ENCODE results near the gene FHAD1.

The FHAD1 gene

DNA sequence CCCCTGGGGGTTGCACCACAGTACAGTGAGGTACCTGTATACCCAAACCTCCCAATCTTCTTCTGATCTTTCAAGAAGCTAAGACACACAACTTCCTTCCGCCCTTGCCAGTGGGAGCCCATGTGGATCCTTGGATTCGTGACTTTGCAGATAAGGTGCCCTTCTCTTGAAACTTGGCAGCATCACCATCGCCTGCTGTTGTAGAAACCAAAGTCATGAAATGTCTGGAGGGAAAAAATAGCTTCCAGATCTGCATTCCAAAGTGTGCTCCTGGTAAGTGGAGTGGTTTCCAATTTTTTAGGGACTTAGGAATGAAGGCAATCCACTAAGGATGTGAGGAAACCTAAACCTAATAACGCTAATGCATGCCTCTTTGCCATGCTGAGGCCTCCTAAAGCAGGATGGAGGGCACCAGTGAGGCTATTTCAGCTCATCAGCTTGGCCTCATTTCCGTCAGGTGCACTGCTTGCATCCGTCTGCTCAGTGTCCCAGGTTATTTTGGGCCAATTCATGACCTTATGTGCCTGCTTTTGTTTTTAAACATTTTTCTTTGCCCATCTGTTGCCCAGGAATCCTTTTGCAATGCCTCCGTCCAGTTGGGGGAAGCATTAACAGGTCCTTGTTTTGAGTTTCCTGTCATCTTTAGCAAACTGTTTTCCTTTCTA, 154.5 kb downstream of the FHAD1 start:
- no peak overlapping the region for H3K4me3 ChIP-seq (ENCODE audit: low read depth, low read length, poor library complexity, severe bottlenecking)
- H3K36me3 ChIP-seq (ENCODE audit: insufficient read depth, low read length) = no peaks in the 10 kb centered on the region; the same call in 1 of the 2 replicates
- H3K9ac ChIP-seq (ENCODE audit: low read length) = no peak overlapping the region
- H3K4me2 ChIP-seq (ENCODE audit: low read length) = no peak overlapping the region
- no peaks in the 10 kb centered on the region for H3F3A ChIP-seq (ENCODE audit: insufficient read depth, low read length)
- no peak for TF ChIP-seq EZH2 (IDR thresholded peaks at IDR 0.05; ENCODE audit: borderline replicate concordance, low read length)
- TF ChIP-seq, protein P1, sequence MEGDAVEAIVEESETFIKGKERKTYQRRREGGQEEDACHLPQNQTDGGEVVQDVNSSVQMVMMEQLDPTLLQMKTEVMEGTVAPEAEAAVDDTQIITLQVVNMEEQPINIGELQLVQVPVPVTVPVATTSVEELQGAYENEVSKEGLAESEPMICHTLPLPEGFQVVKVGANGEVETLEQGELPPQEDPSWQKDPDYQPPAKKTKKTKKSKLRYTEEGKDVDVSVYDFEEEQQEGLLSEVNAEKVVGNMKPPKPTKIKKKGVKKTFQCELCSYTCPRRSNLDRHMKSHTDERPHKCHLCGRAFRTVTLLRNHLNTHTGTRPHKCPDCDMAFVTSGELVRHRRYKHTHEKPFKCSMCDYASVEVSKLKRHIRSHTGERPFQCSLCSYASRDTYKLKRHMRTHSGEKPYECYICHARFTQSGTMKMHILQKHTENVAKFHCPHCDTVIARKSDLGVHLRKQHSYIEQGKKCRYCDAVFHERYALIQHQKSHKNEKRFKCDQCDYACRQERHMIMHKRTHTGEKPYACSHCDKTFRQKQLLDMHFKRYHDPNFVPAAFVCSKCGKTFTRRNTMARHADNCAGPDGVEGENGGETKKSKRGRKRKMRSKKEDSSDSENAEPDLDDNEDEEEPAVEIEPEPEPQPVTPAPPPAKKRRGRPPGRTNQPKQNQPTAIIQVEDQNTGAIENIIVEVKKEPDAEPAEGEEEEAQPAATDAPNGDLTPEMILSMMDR (IDR thresholded peaks at IDR 0.05; ENCODE audit: low read length) = no peak
- H3K27me3 ChIP-seq (ENCODE audit: insufficient read depth, low read length) = peaks cover 4% of the 10 kb centered on the region
- no peaks in the 10 kb centered on the region for H4K20me1 ChIP-seq (ENCODE audit: insufficient read depth, low read length)
- no peaks in the 10 kb centered on the region for H3K9me2 ChIP-seq (ENCODE audit: low read depth, low read length)
- peaks cover 5% of the 10 kb centered on the region for H3K4me1 ChIP-seq (ENCODE audit: insufficient read depth, low read length, severe bottlenecking)
- H2AFZ ChIP-seq (ENCODE audit: low read length) = no peak overlapping the region
- no peaks in the 10 kb centered on the region for H3K79me2 ChIP-seq (ENCODE audit: insufficient read depth, low read length)
- no peak overlapping the region for H3K27ac ChIP-seq (ENCODE audit: low read depth, low read length, poor library complexity, severe bottlenecking)
- H3K9me3 ChIP-seq (ENCODE audit: low read length) = 0 out of 2 replicates have a peak, but pooled peaks cover 2% of the 10 kb centered on the region

DNA sequence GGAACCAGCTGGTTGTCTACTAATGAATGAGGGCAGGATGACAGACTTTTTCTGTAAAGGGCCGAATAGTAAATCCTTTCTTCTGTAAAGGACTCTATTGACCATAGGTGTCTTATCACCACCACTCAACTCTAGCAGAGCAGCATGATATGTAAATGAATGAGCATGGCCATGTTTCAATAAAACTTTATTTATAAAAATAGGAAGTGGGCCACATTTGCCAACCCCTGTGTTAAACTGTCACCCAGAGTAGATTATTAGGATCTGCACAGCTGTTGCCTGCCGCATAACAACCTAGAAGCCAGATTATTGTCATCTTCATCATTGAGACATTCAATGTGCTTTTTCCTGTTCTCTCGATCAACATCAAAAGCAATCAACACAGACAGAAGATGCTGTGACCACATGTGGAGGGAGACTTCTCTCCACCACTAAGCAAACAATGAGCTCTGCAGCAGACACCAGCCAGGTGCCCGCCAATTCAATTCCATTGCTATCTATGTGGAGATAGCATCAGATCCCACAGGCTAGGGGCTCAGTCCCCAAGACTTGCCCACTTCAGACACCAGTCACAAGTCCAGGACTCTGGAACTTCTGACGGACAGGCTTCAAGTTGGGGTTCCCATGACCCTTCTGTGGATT, 155.9 kb downstream of the FHAD1 start:
- Histone ChIP-seq H3K9me2 (ENCODE audit: low read depth, low read length) (no peaks in the 10 kb centered on the region), H3K27me3 (ENCODE audit: insufficient read depth, low read length) (peaks cover 4% of the 10 kb centered on the region), H3K36me3 (ENCODE audit: insufficient read depth, low read length) (no peaks in the 10 kb centered on the region; the same call in 1 of the 2 replicates), H3K9me3 (ENCODE audit: low read length) (0 out of 2 replicates have a peak, but pooled peaks cover 2% of the 10 kb centered on the region), H3F3A (ENCODE audit: insufficient read depth, low read length) (no peaks in the 10 kb centered on the region), H3K4me2 (ENCODE audit: low read length) (no peak overlapping the region), H3K4me1 (ENCODE audit: insufficient read depth, low read length, severe bottlenecking) (peaks cover 5% of the 10 kb centered on the region), H3K9ac (ENCODE audit: low read length) (no peak overlapping the region), H3K79me2 (ENCODE audit: insufficient read depth, low read length) (no peaks in the 10 kb centered on the region), H2AFZ (ENCODE audit: low read length) (no peak overlapping the region), H4K20me1 (ENCODE audit: insufficient read depth, low read length) (no peaks in the 10 kb centered on the region), H3K4me3 (ENCODE audit: low read depth, low read length, poor library complexity, severe bottlenecking) (no peak overlapping the region), H3K27ac (ENCODE audit: low read depth, low read length, poor library complexity, severe bottlenecking) (no peak overlapping the region)
- no peak for TF ChIP-seq EZH2 (IDR thresholded peaks at IDR 0.05; ENCODE audit: borderline replicate concordance, low read length)
- TF ChIP-seq, protein P1 (IDR thresholded peaks at IDR 0.05; ENCODE audit: low read length) = no peak

DNA sequence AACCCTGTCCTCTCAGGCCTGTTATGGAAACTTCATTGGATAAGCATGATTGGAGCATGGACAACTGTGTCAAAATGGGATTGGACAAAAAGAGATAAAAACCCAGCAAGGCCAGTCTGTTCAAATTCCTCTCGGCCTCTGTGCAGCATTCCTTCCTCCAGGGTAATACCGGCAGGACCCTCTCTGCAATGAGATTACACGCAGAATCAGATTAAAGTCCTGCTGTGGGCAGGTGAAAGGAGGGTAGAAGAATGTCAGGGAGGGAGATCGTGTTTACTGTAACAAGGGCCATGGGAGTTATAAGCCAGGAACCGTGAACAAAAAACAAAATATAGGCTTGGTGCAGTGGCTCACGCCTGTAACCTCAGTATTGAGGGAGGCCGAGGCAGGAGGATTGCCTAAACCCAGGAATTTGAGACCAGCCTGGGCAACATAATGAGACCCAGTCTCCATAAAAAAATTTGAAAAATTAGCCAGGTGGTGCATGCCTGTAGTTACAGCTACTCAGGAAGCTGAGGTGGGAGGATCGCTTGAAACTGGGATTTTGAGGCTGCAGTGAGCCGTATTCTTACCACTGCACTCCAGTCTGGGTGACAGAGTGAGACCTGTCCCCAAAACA, 157.0 kb downstream of the FHAD1 start:
- Histone ChIP-seq H3K4me2 (ENCODE audit: low read length) (no peak overlapping the region), H4K20me1 (ENCODE audit: insufficient read depth, low read length) (no peaks in the 10 kb centered on the region), H3K4me3 (ENCODE audit: low read depth, low read length, poor library complexity, severe bottlenecking) (no peak overlapping the region), H3K27ac (ENCODE audit: low read depth, low read length, poor library complexity, severe bottlenecking) (no peak overlapping the region), H2AFZ (ENCODE audit: low read length) (no peak overlapping the region), H3K9me3 (ENCODE audit: low read length) (0 out of 2 replicates have a peak, but pooled peaks cover 2% of the 10 kb centered on the region), H3K9ac (ENCODE audit: low read length) (no peak overlapping the region), H3K36me3 (ENCODE audit: insufficient read depth, low read length) (no peaks in the 10 kb centered on the region; the same call in 1 of the 2 replicates), H3K9me2 (ENCODE audit: low read depth, low read length) (no peaks in the 10 kb centered on the region), H3K27me3 (ENCODE audit: insufficient read depth, low read length) (peaks cover 4% of the 10 kb centered on the region), H3K4me1 (ENCODE audit: insufficient read depth, low read length, severe bottlenecking) (peaks cover 10% of the 10 kb centered on the region), H3F3A (ENCODE audit: insufficient read depth, low read length) (no peaks in the 10 kb centered on the region), H3K79me2 (ENCODE audit: insufficient read depth, low read length) (no peaks in the 10 kb centered on the region)
- TF ChIP-seq, protein P1 (IDR thresholded peaks at IDR 0.05; ENCODE audit: low read length) = no peak
- TF ChIP-seq EZH2 (IDR thresholded peaks at IDR 0.05; ENCODE audit: borderline replicate concordance, low read length) = no peak

Measured in OCI-LY1 (cell line).